IPS-18c (cell line): Measurements from ENCODE around the gene APBA2.

Source experiments
- H3K4me3 ChIP-seq: 2 replicates; pipeline ENCODE4 v1.7.0; 2013; ENCODE audit warnings: low read depth, mild to moderate bottlenecking, low read length, moderate library complexity; ENCODE audit not compliant: insufficient read depth
- H3K9me3 ChIP-seq: one replicate; pipeline ENCODE4 v1.6.1; 2013; ENCODE audit warnings: mild to moderate bottlenecking, low read length, moderate library complexity; ENCODE audit not compliant: control insufficient read depth, insufficient read depth

The APBA2 gene

GRCh38 chr15:28936481-28936881, 50.7 kb downstream of the APBA2 start:
- Histone ChIP-seq H3K9me3 (no peaks in the 10 kb centered on the region), H3K4me3 (no peak overlapping the region)

- Histone ChIP-seq H3K4me3 (no peak overlapping the region), H3K9me3 (peaks cover under 1% of the 10 kb centered on the region)
Observed at GRCh38 chr15:28937271-28937670, 51.5 kb downstream of the APBA2 start.

GRCh38 chr15:28942046-28942445, 56.3 kb downstream of the APBA2 start:
- Histone ChIP-seq H3K4me3 (no peak overlapping the region), H3K9me3 (peaks cover 6% of the 10 kb centered on the region)

- H3K9me3 ChIP-seq: peaks cover 6% of the 10 kb centered on the region
Observed at GRCh38 chr15:28942571-28942970, 56.8 kb downstream of the APBA2 start.

GRCh38 chr15:28943146-28943545, 57.4 kb downstream of the APBA2 start:
- H3K4me3 ChIP-seq: no peak overlapping the region

More at GRCh38 chr15:28942571-28942970, 56.8 kb downstream of the APBA2 start:
- no peak overlapping the region for H3K4me3 ChIP-seq

GRCh38 chr15:28943611-28944230, 57.9 kb downstream of the APBA2 start:
- no peak overlapping the region for H3K4me3 ChIP-seq
- H3K9me3 ChIP-seq: peaks cover 6% of the 10 kb centered on the region

More at GRCh38 chr15:28943146-28943545, 57.4 kb downstream of the APBA2 start:
- H3K9me3 ChIP-seq: peaks cover 6% of the 10 kb centered on the region

- Histone ChIP-seq H3K9me3 (peaks cover 6% of the 10 kb centered on the region), H3K4me3 (no peak overlapping the region)
Observed at GRCh38 chr15:28944286-28944685, 58.5 kb downstream of the APBA2 start.

GRCh38 chr15:28944696-28945300, 59.0 kb downstream of the APBA2 start:
- Histone ChIP-seq H3K4me3 (no peak overlapping the region), H3K9me3 (peaks cover 6% of the 10 kb centered on the region)

GRCh38 chr15:28945626-28946230, 60.0 kb downstream of the APBA2 start:
- Histone ChIP-seq H3K4me3 (no peak overlapping the region), H3K9me3 (peaks cover 6% of the 10 kb centered on the region)

- Histone ChIP-seq H3K4me3 (no peak overlapping the region), H3K9me3 (peaks cover 6% of the 10 kb centered on the region)
Observed at GRCh38 chr15:28946803-28947202, 61.0 kb downstream of the APBA2 start.

- H3K9me3 ChIP-seq: peaks cover 6% of the 10 kb centered on the region
- H3K4me3 ChIP-seq: no peak overlapping the region
Observed at GRCh38 chr15:28947221-28947674, 61.5 kb downstream of the APBA2 start.

- Histone ChIP-seq H3K9me3 (no peaks in the 10 kb centered on the region), H3K4me3 (no peak overlapping the region)
Observed at GRCh38 chr15:28948036-28948435, 62.3 kb downstream of the APBA2 start.

- no peaks in the 10 kb centered on the region for H3K9me3 ChIP-seq
Observed at GRCh38 chr15:28950916-28951315, 65.1 kb downstream of the APBA2 start.

GRCh38 chr15:28952666-28953491, 67.1 kb downstream of the APBA2 start:
- Histone ChIP-seq H3K4me3 (no peak overlapping the region), H3K9me3 (no peaks in the 10 kb centered on the region)

More at GRCh38 chr15:28950916-28951315, 65.1 kb downstream of the APBA2 start:
- no peak overlapping the region for H3K4me3 ChIP-seq

- no peaks in the 10 kb centered on the region for H3K9me3 ChIP-seq
- no peak overlapping the region for H3K4me3 ChIP-seq
Observed at GRCh38 chr15:28953573-28954195, 67.9 kb downstream of the APBA2 start.

- H3K4me3 ChIP-seq: no peak overlapping the region
- H3K9me3 ChIP-seq: no peaks in the 10 kb centered on the region
Observed at GRCh38 chr15:28954466-28955159, 68.8 kb downstream of the APBA2 start.
